Esophagus muscularis mucosa (tissue), 3 donors: Measurements from ENCODE around the gene LARGE1.
"Not testable (repeated sequence)": the region's sequence is repeated elsewhere in the genome, so short reads cannot be mapped to it uniquely, and the experiment has no call there.

ENCODE experiments used
- CTCF ChIP-seq, 3 experiments: fragments of 200-600 bp in 2 of 3; fragments of 450-650 bp in 1 of 3; sonication (generic) in 2 of 3; IDR thresholded peaks; one replicate each; pipeline ENCODE4 v1.5.1; 2017 to 2019; ENCODE audit warnings: antibody characterized with exemption in 3 of 3, mild to moderate bottlenecking in 2 of 3, moderate library complexity in 1 of 3
- POLR2A ChIP-seq: fragments of 450-650 bp; IDR thresholded peaks from one replicate; pipeline ENCODE4 v1.6.1; 2017; ENCODE audit warnings: antibody characterized with exemption, moderate library complexity, mild to moderate bottlenecking, low read depth

- not testable (repeated sequence) for TF ChIP-seq CTCF (IDR thresholded peaks at IDR 0.05); POLR2A
These were observed 62.5 kb downstream of the LARGE1 start for GRCh38 chr22:33857767-33858166.
